GM21717 (cell line): Measurements from ENCODE around the gene IPO11.
"Not testable (repeated sequence)": the region's sequence is repeated elsewhere in the genome, so short reads cannot be mapped to it uniquely, and the experiment has no call there.

Experiments
- ATAC-seq: cut with Tn5 transposase; IDR thresholded peaks from one replicate; pipeline ENCODE4 v1.9.1; 2021; ENCODE audit warnings: mild to moderate bottlenecking, moderate library complexity; ENCODE audit not compliant: unreplicated experiment

Gene IPO11

GRCh38 chr5:62508760-62509159, 96.2 kb downstream of the IPO11 start:
- not testable (repeated sequence) for ATAC-seq

GRCh38 chr5:62509806-62510205, 97.2 kb downstream of the IPO11 start:
- ATAC-seq, result no peak

- not testable (repeated sequence) for ATAC-seq
Measured at GRCh38 chr5:62513085-62513484, 100.5 kb downstream of the IPO11 start.

GRCh38 chr5:62514510-62515119, 102.1 kb downstream of the IPO11 start:
- no peak for ATAC-seq

GRCh38 chr5:62520812-62521211, 108.2 kb downstream of the IPO11 start:
- not testable (repeated sequence) for ATAC-seq

- no peak for ATAC-seq
Measured at GRCh38 chr5:62521319-62521718, 108.8 kb downstream of the IPO11 start.

GRCh38 chr5:62522811-62523210, 110.2 kb downstream of the IPO11 start:
- no peak for ATAC-seq

GRCh38 chr5:62533597-62533996, 121.0 kb downstream of the IPO11 start:
- ATAC-seq, result no peak

GRCh38 chr5:62534461-62535236, 122.1 kb downstream of the IPO11 start:
- ATAC-seq, result no peak

GRCh38 chr5:62536232-62536631, 123.7 kb downstream of the IPO11 start:
- no peak for ATAC-seq

- no peak for ATAC-seq
Measured at GRCh38 chr5:62536783-62537182, 124.2 kb downstream of the IPO11 start.

GRCh38 chr5:62538017-62538942, 125.7 kb downstream of the IPO11 start:
- ATAC-seq, result no peak

GRCh38 chr5:62542720-62543119, 130.2 kb downstream of the IPO11 start:
- no peak for ATAC-seq

- no peak for ATAC-seq
Measured at GRCh38 chr5:62547945-62548630, 135.5 kb downstream of the IPO11 start.

GRCh38 chr5:62550103-62550502, 137.5 kb downstream of the IPO11 start:
- no peak for ATAC-seq

- ATAC-seq, result no peak
Measured at GRCh38 chr5:62555930-62556329, 143.4 kb downstream of the IPO11 start.

GRCh38 chr5:62558941-62559340, 146.4 kb downstream of the IPO11 start:
- ATAC-seq, result no peak

GRCh38 chr5:62560786-62561185, 148.2 kb downstream of the IPO11 start:
- ATAC-seq, result no peak

- no peak for ATAC-seq
Measured at GRCh38 chr5:62561896-62562295, 149.3 kb downstream of the IPO11 start.

GRCh38 chr5:62562867-62563266, 150.3 kb downstream of the IPO11 start:
- ATAC-seq, result no peak

GRCh38 chr5:62564101-62564500, 151.5 kb downstream of the IPO11 start:
- ATAC-seq, result no peak
